H1 (cell line): Measurements from ENCODE around the gene NUMB.

ENCODE experiments used
- CEBPB ChIP-seq: IDR thresholded peaks from 2 replicates; pipeline ENCODE4 v1.6.1; 2012; ENCODE audit warnings: low read depth, low read length
- CTCF ChIP-seq, 3 experiments: IDR thresholded peaks; 1 replicate in 2 of 3; 2 replicates in 1 of 3; pipeline versions ENCODE4 v1.5.1 to v1.6.1; 2011; ENCODE audit warnings: low read length in 3 of 3, mild to moderate bottlenecking in 3 of 3, inconsistent platforms in 2 of 3, low read depth in 1 of 3, moderate library complexity in 1 of 3; ENCODE audit not compliant: insufficient read depth in 1 of 3; ENCODE audit errors: control extremely low read depth in 1 of 3
- EZH2 ChIP-seq: fragments of 200-600 bp; sonication (generic); IDR thresholded peaks from 2 replicates; pipeline ENCODE4 v1.7.1; 2012; ENCODE audit warnings: low read depth, mild to moderate bottlenecking, moderate library complexity, low read length, inconsistent platforms; ENCODE audit not compliant: severe bottlenecking
- POLR2A ChIP-seq, 2 experiments: IDR thresholded peaks; 1 replicate in 1 of 2; 2 replicates in 1 of 2; pipeline ENCODE4 v1.6.1; 2011; ENCODE audit warnings: low read depth in 2 of 2, low read length in 2 of 2, mild to moderate bottlenecking in 2 of 2; ENCODE audit errors: control extremely low read depth in 1 of 2
- POLR2AphosphoS5 ChIP-seq: IDR thresholded peaks from 2 replicates; pipeline ENCODE4 v1.6.1; 2011; ENCODE audit warnings: low read depth, low read length
- RFX5 ChIP-seq: IDR thresholded peaks from 2 replicates; pipeline ENCODE4 v1.6.1; 2011; ENCODE audit warnings: low read depth, low read length, improper control_type of control experiment, borderline replicate concordance
- SP1 ChIP-seq: IDR thresholded peaks from 2 replicates; pipeline ENCODE4 v1.6.1; 2011; ENCODE audit warnings: low read depth, low read length
- USF2 ChIP-seq: IDR thresholded peaks from 2 replicates; pipeline ENCODE4 v1.6.1; 2011; ENCODE audit warnings: low read length, improper control_type of control experiment
- YY1 ChIP-seq: IDR thresholded peaks from 2 replicates; pipeline ENCODE4 v1.6.1; 2011; ENCODE audit warnings: low read depth, mild to moderate bottlenecking, low read length

GRCh38 chr14:73276836-73277235 is 181.5 kb downstream of the NUMB start:
- TF ChIP-seq CEBPB (no peak), YY1 (no peak), POLR2A (IDR thresholded peaks at IDR 0.05; ENCODE audit: control extremely low read depth in 1 of 2, low read depth in 2 of 2, low read length in 2 of 2) (no peak), CTCF (IDR thresholded peaks at IDR 0.05; ENCODE audit: control extremely low read depth in 1 of 3, insufficient read depth in 1 of 3, low read depth in 1 of 3, low read length in 3 of 3) (no peak), EZH2 (no peak), SP1 (no peak), POLR2AphosphoS5 (no peak), RFX5 (no peak), USF2 (no peak)
